ENCODE measurements around the gene EHMT1.
A peak's percentile ranks its signal among the peaks of the same experiment; 100 is the strongest.

Gene EHMT1

GRCh38 chr9:137676998-137677397, 58.2 kb downstream of the EHMT1 start:
- no peak for DNase-seq

GRCh38 chr9:137678202-137678601, 59.4 kb downstream of the EHMT1 start:
- no peak for DNase-seq

DNA sequence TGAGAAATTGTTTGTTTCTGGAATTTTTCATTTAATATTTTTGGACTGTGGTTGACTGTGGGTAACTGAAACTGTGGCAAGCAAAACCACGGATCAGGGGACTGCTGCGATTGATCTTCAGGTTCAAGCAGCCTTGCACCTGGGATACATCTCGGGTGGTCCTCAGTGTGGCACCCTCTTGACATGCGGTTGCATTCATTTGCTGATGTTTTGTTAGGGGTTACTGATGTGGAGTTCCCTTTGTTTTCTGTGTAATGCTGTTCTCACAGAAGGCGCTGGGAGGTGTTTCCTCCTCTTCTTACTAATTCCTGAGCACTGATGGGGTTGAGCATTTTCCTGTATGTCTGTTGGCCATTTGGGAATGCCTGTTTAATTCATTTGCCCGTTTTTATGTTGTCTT, 60.4 kb downstream of the EHMT1 start:
- no peak for DNase-seq

GRCh38 chr9:137679695-137680305, 61.0 kb downstream of the EHMT1 start:
- DNase-seq = no peak

- DNase-seq = no peak
Measured at GRCh38 chr9:137680444-137681358, 61.9 kb downstream of the EHMT1 start.

- DNase-seq = no peak
Measured at GRCh38 chr9:137682428-137683105, 63.8 kb downstream of the EHMT1 start.

GRCh38 chr9:137683262-137683864, 64.6 kb downstream of the EHMT1 start:
- no peak for DNase-seq

DNA sequence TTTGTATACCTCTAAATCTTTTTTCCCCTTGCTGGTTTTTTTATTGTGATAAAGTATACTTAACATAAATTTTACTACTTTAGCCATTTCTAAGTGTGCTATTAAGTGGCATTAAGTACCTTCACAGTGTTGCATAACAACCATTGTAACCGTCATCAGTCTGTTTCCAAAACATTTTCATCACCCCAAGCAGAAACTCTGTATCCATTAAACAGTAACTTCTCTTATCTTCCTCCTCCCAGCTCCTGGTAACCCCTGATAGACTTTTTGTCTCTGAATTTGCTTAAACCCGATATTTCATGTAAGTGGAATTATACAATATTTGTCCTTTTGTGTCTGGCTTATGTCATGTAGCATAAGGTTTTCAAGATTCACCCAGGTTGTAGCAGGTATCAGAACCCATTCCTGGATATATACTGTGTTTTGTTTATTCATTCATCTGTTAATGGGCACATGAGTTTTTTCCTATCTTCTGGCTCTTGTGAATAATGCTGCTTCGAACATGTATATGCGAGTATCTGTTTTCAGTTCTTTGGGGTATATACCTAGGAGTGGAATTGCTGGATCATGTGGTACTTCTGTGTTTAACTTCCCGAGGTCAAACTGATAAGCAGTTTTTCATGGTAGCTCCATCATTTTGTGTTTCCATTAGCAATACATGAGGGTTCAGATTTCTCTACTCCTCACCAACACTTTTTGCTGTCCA, 66.4 kb downstream of the EHMT1 start:
- no peak for DNase-seq

GRCh38 chr9:137685741-137686420, 67.1 kb downstream of the EHMT1 start:
- DNase-seq = no peak

DNA sequence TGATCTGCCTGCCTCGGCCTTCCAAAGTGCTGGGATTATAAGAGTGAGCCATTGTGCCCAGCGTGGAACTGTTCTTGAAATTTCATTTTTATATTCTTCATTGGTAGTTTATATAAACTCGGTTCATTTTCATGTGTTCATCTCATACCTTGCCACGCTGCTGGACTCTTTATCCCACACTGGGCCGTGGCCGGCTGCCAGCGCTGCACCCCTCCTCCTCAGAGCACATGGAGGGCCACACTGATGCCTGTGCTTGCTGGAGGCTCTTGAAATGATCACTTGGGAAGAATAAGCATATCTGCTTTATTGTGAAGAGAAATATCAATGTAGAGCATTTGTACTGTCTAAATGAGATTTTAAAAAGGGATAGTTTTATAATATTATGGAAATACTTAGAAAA, 69.5 kb downstream of the EHMT1 start:
- no peak for DNase-seq

- DNase-seq = no peak
Measured at GRCh38 chr9:137688725-137689124, 69.9 kb downstream of the EHMT1 start.

- DNase-seq = no peak
Measured at GRCh38 chr9:137689745-137690529, 71.1 kb downstream of the EHMT1 start.

GRCh38 chr9:137690930-137691645, 72.3 kb downstream of the EHMT1 start:
- DNase-seq = no peak

DNA sequence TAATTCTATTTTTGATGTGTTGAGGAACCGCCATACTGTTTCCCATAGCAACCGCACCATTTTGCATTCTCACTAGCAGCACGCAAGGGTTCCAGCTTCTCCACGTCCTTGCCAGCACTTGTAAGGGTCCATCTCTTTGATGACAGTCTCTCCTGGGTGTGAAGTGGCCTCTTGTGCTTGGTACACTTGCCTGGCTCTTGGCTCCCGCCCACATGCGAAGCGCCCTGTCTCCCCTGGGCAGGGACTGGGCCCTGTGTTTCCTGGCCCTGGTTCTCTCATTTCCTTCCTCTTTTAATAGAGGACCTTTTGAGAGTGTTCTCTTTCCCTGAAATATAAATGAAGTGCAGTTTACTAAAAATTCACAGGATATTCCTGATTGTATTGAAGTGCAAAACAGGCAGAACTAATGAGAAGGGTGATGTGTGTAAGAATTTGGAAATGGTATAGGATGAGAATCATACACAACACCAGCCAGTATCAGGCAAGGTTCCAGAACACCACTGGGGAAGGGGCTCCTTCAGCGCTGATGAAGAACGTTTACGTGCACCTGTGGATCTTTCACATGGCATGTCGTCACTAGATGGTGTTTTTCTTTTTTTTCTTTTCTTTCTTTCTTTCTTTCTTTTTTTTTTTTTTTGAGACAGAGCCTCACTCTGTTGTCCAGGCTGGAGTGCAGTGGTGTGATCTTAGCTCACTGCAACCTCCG, 73.0 kb downstream of the EHMT1 start:
- DNase-seq = no peak

GRCh38 chr9:137694236-137694959, 75.6 kb downstream of the EHMT1 start:
- DNase-seq = no peak

- DNase-seq = peak; percentile 43
Measured at GRCh38 chr9:137694962-137695875, 76.4 kb downstream of the EHMT1 start.

DNA sequence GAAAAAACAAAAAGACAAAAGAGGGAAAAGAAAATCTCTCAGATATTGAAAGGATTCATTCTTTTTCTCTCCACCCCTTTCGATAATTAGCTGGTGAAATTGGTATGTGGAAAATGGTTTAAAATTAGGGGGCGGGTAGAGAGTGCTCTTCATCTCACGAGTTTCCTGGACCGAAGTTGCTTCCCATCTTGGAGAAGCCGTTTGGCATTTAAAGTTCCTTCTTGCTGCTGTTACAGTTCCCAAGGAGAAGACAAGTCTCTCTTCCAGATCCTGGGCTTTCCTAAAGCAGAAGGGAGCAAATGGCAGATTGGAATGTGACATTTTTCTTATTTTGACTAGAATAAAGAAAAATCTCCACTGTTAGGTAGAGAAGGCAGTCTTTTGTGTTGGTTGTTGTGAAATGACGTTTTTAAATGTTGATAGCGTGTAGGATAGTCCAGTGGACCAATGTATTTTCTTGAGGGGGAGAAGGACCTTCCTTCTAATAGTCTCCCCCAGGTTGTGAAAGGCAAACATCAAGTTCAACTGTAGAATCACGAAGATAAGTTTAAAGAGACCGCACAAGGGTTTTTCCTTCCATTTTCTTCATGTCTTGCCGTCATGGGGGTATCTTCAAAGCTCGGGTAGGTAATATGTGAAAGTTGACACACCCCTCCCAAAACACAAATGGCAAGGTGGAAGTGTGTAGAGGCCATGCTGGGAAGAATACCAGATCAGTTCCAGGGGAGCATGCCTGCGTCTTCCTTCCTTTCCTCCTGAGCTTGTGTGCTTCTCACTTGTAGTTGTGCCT, 77.5 kb downstream of the EHMT1 start:
- no peak for DNase-seq
